HEK293T (cell line): Measurements from ENCODE around the gene ARHGEF28.

ENCODE experiments used
- CTCF ChIA-PET: fragments of 350-600 bp; formaldehyde crosslinking; extraction: SDS; loops from one replicate; lab custom pipeline; 2021; ENCODE audit warnings: antibody characterized with exemption, inconsistent platforms; lab: Yijun Ruan, JAX
- POLR2A ChIA-PET: fragments of 350-600 bp; formaldehyde crosslinking; extraction: SDS; loops from one replicate; lab custom pipeline; 2020; ENCODE audit warnings: antibody characterized with exemption, inconsistent platforms; lab: Yijun Ruan, JAX
- DNase-seq: peaks from one replicate; pipeline ENCODE4 v3.0.0; 2012; ENCODE audit warnings: mixed read lengths; ENCODE audit errors: extremely low spot score
- ARNT ChIP-seq: fragments of 450-650 bp; IDR thresholded peaks from 2 replicates; pipeline ENCODE4 v1.6.1; 2017; ENCODE audit warnings: mild to moderate bottlenecking
- BHLHE40 ChIP-seq: fragments of 450-650 bp; IDR thresholded peaks from 2 replicates; pipeline ENCODE4 v1.6.1; 2016; ENCODE audit warnings: mild to moderate bottlenecking, moderate library complexity, borderline replicate concordance
- CTBP1 ChIP-seq: fragments of 450-650 bp; IDR thresholded peaks from 2 replicates; pipeline ENCODE4 v1.6.1; 2016; ENCODE audit warnings: borderline replicate concordance
- ELF4 ChIP-seq: fragments of 450-650 bp; IDR thresholded peaks from 2 replicates; pipeline ENCODE4 v1.6.1; 2017; ENCODE audit warnings: antibody characterized with exemption
- FOXA1 ChIP-seq: fragments of 450-650 bp; IDR thresholded peaks from 2 replicates; pipeline ENCODE4 v1.6.1; 2016; ENCODE audit warnings: mild to moderate bottlenecking
- FOXK2 ChIP-seq: fragments of 450-650 bp; IDR thresholded peaks from 2 replicates; pipeline ENCODE4 v1.6.1; 2016; ENCODE audit warnings: mild to moderate bottlenecking
- FOXM1 ChIP-seq: fragments of 450-650 bp; IDR thresholded peaks from 2 replicates; pipeline ENCODE4 v1.6.1; 2017; ENCODE audit warnings: mild to moderate bottlenecking, borderline replicate concordance
- HDGF ChIP-seq: fragments of 450-650 bp; IDR thresholded peaks from 2 replicates; pipeline ENCODE4 v1.6.1; 2017; ENCODE audit warnings: antibody characterized with exemption, borderline replicate concordance
- L3MBTL2 ChIP-seq: fragments of 450-650 bp; conservative IDR thresholded peaks from 2 replicates; pipeline ENCODE4 v1.6.1; 2016; ENCODE audit warnings: mild to moderate bottlenecking
- LEF1 ChIP-seq: fragments of 450-650 bp; IDR thresholded peaks from 2 replicates; pipeline ENCODE4 v1.6.1; 2017; ENCODE audit warnings: mild to moderate bottlenecking, borderline replicate concordance
- NFRKB ChIP-seq: fragments of 450-650 bp; IDR thresholded peaks from 2 replicates; pipeline ENCODE4 v1.6.1; 2016; ENCODE audit warnings: mild to moderate bottlenecking, moderate library complexity
- SP1 ChIP-seq: fragments of 450-650 bp; IDR thresholded peaks from 2 replicates; pipeline ENCODE4 v1.6.1; 2017
- SUZ12 ChIP-seq: fragments of 450-650 bp; IDR thresholded peaks from 2 replicates; pipeline ENCODE4 v1.6.1; 2016; ENCODE audit warnings: mild to moderate bottlenecking
- TARDBP ChIP-seq: fragments of 450-650 bp; IDR thresholded peaks from 2 replicates; pipeline ENCODE4 v1.6.1; 2016
- ZNF384 ChIP-seq: fragments of 450-650 bp; IDR thresholded peaks from 2 replicates; pipeline ENCODE4 v1.6.1; 2016
- TF ChIP-seq, protein P1 (sequence below): fragments of 450-650 bp; IDR thresholded peaks from 2 replicates; pipeline ENCODE4 v1.6.1; 2016

ARHGEF28 gene

GRCh38 chr5:73935719-73936118 is 309.7 kb downstream of the ARHGEF28 start:
- ChIA-PET POLR2A (no interaction called here), CTCF (no interaction called here)
- DNase-seq: no peak
- no peak for TF ChIP-seq SUZ12
- no peak for TF ChIP-seq NFRKB
- TF ChIP-seq LEF1: no peak

DNA sequence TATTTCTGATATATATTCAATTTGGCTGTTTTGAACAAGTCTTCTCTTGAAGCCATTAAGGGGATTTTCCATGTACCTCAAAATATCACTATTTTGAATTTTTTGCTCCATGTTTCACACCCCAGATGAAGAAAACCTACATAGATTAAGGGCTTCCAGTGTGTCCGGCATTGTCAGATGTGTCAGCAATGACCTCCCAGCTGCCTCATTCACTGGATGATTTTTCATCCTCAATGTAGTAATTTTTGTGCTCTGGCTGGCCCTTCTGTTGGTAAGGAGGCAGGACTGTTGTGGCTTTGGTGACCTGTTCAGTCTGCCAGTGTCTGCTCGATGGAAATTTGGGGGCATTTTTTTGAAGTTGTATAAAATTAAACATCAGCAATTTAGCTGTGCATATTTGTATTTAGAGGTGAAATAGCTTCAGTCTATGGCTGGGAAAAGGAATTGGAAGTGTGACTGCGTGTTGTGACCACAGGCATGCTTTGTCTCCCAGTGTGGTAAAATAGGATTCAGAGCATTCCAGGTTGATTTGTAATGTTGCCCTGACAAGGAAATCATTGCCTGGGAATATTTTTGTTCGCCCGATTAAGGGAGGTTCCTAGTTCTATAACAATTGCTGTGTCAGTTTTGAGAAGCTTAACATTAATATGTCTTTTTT is 312.4 kb downstream of the ARHGEF28 start:
- CTCF ChIA-PET: no interaction called here

DNA sequence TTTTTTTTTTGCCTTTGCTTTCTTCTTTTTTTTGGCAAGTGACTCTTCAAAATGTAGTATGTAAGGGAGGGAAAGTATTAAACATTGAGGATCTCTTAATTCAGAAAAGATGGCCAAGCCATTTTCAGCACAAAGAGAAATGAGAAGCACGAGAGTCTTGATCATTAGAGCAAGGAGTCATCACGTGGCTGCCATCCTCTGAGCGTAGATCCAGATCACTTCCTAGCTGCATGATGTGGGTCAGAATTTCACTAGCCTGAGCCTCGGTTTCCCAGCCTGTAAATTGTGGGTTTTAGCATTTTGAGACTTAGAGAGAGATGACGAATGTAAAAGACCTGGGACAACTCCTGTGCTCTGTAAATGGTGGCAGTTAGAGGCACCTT is 312.9 kb downstream of the ARHGEF28 start:
- POLR2A ChIA-PET: no interaction called here
- CTCF ChIA-PET: no interaction called here
- TF ChIP-seq CTBP1 (no peak), ARNT (no peak), SUZ12 (no peak), HDGF (no peak), L3MBTL2 (no peak), NFRKB (no peak), ZNF384 (no peak), TARDBP (no peak), FOXK2 (no peak), FOXM1 (no peak), LEF1 (no peak), ELF4 (no peak), FOXA1 (no peak), BHLHE40 (no peak)
- TF ChIP-seq, protein P1, sequence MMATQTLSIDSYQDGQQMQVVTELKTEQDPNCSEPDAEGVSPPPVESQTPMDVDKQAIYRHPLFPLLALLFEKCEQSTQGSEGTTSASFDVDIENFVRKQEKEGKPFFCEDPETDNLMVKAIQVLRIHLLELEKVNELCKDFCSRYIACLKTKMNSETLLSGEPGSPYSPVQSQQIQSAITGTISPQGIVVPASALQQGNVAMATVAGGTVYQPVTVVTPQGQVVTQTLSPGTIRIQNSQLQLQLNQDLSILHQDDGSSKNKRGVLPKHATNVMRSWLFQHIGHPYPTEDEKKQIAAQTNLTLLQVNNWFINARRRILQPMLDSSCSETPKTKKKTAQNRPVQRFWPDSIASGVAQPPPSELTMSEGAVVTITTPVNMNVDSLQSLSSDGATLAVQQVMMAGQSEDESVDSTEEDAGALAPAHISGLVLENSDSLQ: no peak
- no peak for DNase-seq

More for the DNA sequence above, 312.4 kb downstream of the ARHGEF28 start:
- no peak for DNase-seq
- POLR2A ChIA-PET: no interaction called here
- TF ChIP-seq L3MBTL2 (no peak), FOXA1 (no peak), ARNT (no peak), LEF1 (no peak), ELF4 (no peak)

DNA sequence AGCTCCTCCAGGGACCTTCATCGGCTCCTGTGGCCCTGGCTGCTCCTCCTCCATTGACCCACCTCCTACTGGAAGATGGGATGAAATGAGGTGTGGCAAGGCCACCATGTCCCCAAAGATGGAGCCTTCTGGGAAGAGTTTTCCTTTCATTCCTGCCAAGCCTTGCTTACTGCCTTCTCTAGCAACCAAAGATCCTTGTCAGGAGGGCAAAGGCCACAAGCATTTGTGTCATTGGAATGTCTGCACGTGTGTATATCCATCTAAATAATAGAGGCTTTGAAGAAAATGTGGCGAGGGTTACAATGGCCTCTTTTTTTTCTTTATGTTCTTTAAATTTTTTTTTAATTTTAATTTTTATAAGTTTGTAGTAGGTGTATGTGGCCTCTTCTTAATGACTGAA is 313.6 kb downstream of the ARHGEF28 start:
- no peak for DNase-seq
- POLR2A ChIA-PET: no interaction called here
- CTCF ChIA-PET: no interaction called here

DNA sequence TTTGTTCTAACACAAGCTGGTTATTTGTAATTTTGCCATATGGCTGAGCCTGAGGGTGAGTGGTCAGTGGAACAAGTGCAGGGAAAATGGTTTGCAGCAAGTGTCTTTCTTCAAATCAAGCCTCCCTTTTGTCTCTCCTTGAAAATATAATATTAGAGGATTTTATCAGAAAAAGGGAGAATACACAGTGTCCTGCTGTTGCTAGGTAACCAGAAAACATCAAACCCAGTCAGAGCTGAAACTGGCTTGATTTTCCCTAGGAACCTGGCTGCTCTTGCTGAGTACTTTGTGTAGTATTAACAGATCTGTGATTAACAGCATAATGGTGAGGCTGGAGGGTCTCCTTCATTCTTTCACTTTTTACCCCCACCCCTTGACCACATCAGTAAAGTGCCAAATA is 314.0 kb downstream of the ARHGEF28 start:
- POLR2A ChIA-PET: no interaction called here
- CTCF ChIA-PET: no interaction called here
- DNase-seq: no peak
- TF ChIP-seq TARDBP (no peak), ARNT (no peak), SUZ12 (no peak), L3MBTL2 (no peak), HDGF (no peak), FOXA1 (no peak), ELF4 (no peak), FOXK2 (no peak), SP1 (no peak), FOXM1 (no peak), LEF1 (no peak), ZNF384 (no peak), CTBP1 (no peak), NFRKB (no peak), BHLHE40 (no peak)
- TF ChIP-seq, protein P1: no peak

More for the DNA sequence above, 313.6 kb downstream of the ARHGEF28 start:
- TF ChIP-seq SUZ12 (no peak), ELF4 (no peak), LEF1 (no peak), CTBP1 (no peak), FOXM1 (no peak), SP1 (no peak), L3MBTL2 (no peak), FOXA1 (no peak), TARDBP (no peak), BHLHE40 (no peak), HDGF (no peak), ARNT (no peak), FOXK2 (no peak), ZNF384 (no peak)
- TF ChIP-seq, protein P1: no peak

DNA sequence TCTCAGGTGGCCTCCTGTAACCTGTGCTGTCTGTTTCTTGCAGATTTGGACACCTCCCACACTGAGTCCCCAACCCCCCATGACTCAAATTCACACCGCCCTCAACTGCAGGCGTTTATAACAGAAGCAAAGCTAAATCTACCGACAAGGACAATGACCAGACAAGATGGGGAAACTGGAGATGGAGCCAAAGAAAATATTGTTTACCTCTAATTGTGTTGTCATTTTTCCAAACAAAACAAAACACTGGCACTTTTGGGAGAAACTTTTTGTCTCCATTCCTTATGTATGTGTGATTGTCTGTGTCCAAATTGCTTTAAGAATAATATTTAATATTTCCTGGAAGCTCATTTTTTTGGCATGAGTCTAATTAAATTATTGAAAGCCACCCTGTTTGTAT is 314.8 kb downstream of the ARHGEF28 start:
- no peak for DNase-seq
- TF ChIP-seq BHLHE40: no peak
- TF ChIP-seq SUZ12: no peak
- TF ChIP-seq CTBP1: no peak
- no peak for TF ChIP-seq L3MBTL2
- TF ChIP-seq ARNT: no peak
- TF ChIP-seq FOXM1: no peak
- no peak for TF ChIP-seq TARDBP
- TF ChIP-seq ELF4: no peak
- TF ChIP-seq FOXA1: no peak
- no peak for TF ChIP-seq NFRKB
- TF ChIP-seq, protein P1: no peak
- TF ChIP-seq FOXK2: no peak
- TF ChIP-seq SP1: no peak
- TF ChIP-seq ZNF384: no peak
- no peak for TF ChIP-seq HDGF
- CTCF ChIA-PET: no interaction called here
- POLR2A ChIA-PET: no interaction called here
